Epithelial cell of prostate (primary cell): ENCODE data around the gene KCNH4.

ENCODE experiments used
- DNase-seq: peaks from one replicate; pipeline ENCODE4 v3.0.0-alpha.2; 2011; ENCODE audit warnings: low read depth, low spot score
- H3K27ac ChIP-seq: fragments of 450-650 bp; 2 replicates; pipeline ENCODE4 v1.5.1; 2017; ENCODE audit warnings: mild to moderate bottlenecking

The KCNH4 gene

DNA sequence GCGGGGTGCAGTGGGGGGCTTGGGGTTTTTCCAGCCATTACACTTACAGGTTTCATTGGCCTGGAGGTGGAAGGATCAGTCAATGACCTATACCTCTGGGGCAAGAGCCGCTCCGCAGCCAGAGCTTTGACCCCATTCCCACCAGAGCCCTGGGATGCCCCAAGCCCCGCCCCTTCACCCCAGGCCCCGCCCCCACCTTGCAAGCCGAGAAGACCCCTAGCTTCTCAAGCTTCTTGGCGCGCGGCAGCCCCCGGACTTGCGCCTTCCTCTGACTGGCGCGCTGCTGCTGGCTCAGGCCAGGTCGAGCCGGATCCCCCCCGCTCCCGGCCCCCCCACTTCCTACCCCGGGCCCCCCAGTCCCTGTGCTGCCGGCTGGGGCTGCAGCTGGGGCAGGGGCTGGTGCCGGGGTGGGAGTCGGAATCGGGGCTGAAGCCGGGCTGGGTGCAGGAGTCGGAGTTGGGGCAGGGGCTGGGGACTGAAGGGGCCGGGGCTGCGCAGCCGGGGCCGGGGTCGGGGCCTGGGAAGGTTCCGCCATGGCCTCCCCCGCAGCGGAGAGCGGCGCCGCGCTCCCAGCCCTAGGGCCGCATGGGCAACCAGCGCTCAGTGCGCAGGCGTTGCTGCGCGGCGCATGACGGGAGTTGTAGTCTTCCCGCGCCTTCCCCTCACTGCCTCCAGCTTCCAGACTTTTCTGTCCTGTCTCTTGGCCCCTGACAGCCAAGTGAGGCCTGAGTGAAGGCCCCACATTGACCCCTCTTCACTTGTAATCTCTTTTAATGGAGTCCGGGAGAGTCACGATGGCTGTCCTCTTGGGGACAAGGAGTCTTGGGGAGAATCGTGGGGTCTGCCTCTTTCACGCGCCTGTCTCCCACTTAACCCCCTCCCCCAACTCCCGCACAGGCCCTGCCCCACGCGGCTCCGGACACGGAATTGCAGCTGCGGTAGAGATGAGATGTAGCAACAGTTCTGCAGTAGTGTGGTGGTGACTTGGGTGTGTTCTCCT, 59.9 kb downstream of the KCNH4 start, which contains the start of gene KAT2A:
TSS of gene KAT2A (minus strand) at position 598 of the 1,000 bp plus-strand sequence. CDS start at position 535, 63 bp downstream.
- DNase-seq, result no peak
- H3K27ac ChIP-seq, result no peak within 1 kb of the TSS

DNA sequence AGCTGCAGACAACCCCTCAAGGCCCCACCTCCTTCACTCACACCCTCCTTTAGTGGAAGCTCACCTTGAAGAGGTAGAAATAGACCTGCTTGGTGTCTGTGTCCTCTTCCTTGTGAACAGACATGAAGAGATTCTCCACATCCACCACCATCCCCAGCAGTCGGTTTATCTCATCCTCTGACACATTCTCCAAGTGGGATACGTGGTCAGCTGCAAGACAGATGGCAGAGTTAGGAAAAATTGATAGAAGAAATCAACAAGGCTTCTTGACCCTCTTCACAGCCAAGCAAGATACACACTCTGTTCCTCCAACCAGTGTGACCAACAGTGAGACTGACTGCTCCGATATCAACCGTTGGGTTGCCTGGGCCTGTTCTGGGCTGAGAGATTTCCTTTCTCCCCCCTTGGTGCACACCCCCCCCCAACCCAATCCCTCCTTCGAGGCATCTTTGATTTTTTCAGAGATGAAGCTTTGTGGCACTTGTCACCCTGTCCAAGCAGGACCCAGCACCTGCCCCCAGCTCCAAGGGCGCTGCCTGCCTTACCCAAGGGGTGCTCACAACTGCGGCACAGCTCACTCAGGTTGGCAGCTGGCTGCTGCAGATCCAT, 60.7 kb downstream of the KCNH4 start:
- no peak overlapping the region for H3K27ac ChIP-seq
- no peak for DNase-seq

DNA sequence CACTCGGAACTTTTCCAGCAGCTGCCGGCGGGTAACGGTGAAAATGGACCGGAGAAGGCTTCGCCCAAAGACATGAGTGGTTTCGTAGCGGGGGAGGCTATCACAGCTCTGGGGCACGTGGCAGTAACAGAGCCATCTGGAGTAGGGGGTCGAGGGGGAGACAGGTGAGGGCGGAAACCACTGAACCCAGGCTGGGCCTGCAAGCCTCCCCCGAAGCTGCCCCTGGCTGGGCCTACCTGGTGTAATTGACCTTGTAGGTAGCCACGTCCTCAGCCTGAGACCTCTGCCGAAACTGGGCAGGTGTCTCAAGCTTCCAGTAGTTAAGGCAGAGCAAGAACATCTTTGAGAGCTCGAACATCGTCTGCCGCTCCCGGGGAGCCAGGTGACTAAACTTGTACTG, 61.6 kb downstream of the KCNH4 start:
- DNase-seq, result no peak
- H3K27ac ChIP-seq, result no peak overlapping the region

DNA sequence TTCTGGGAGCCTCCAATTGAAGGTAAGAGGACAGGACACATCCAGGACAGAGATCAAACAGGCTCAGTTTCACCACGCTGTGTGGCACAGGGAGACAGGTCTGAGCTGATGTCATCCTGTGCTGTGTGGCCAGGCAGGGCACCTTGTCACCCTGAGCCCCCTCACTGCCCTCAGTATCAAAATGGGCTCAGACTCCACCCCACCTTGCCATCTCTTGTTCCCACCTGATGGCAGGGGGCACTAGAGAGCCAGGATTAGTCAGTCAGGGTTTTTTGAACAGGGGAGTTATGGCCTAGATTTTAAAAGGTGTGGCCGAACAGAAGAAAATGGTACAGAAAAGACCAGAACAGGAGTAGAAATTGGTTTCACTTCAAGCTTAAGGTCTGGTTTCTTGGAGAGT, 62.4 kb downstream of the KCNH4 start:
- H3K27ac ChIP-seq, result no peak overlapping the region
- no peak for DNase-seq

DNA sequence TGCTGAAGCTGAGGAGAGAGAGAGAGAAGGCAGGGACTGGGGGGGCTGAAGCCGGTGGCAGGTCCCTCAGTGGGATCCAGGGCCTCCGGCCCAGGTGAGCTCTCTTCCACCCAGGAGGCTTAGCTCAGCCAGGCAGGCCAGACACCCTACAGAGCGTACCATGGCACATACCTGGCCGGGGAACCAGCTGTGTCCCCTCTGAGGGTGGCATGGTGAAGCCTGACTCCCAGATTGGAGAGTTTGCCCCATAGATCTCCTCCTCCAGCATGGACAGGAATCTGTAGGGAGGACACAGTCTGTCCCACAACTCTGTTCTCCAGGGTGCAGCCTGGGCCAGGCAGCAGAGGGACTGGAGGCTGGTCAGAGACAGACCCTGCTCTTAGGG, 62.8 kb downstream of the KCNH4 start:
- H3K27ac ChIP-seq, result no peak overlapping the region
- DNase-seq, result no peak

DNA sequence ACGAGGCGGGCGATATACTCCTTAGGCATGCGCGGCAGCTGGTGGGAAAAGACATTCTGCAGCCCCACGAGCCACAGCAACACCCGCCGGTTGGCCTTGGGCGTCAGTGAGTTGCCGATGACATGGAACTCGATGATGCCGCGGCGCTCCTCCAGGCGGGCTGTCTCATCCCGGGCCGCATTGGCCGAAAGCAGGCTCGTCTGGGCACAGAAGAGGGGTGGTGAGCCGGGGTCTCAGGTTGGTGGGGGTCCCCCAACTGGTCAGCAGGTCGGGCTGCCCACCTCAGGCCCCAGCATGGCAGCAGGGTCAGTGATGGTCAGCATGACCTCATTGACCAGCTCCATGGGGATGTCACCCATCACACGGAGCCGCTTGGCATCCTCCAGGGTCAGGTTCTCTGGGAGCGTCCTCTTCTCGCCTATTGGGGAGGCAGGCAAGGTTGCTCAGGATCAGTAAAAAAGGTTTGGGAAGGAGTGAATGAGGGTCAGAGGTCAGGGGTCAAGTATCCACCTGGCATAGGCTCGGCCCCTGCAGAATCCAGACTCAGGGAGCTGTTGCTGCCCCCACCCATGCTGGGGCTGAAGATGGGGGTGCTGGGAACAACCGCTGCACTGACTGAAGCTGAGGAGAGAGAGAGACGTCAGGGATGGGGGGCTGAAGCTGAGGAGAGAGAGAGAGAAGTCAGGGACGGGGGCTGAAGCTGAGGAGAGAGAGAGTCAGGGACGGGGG, 63.4 kb downstream of the KCNH4 start:
- no peak for DNase-seq
- no peak overlapping the region for H3K27ac ChIP-seq

DNA sequence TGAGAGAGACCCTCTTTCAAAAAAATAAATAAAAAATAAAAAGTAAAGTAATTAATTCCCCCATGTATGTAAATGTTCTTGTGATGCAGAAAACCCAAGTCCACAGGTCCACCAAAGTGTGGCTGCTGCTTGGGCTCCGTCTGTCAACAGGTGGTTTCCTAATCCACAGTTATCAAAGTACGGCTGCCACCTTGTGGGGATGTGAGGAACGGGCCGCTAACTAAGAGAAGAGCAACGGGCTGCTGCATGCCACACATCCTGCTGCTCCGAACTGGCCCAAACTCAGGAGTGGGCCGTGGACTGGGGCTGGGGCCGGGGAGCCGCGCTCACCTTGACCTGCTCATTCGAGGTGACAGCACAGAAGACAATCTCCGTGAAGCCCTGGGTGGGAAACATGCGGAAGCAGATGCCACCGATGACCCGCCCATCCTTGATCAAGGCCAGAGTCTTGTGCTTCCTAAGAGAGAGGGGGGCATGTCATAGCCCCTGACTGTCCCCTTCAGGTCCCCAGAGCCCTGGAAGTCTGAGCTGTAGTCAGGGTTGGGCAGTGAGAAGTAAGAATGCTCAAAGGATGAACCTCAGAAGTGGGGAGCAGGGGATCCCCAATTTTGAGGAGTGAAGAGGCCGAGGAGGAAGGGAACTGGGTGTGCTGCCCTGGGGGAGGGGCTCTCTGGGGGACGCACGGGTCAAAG, 64.1 kb downstream of the KCNH4 start:
- no peak for DNase-seq
- H3K27ac ChIP-seq, result no peak overlapping the region

DNA sequence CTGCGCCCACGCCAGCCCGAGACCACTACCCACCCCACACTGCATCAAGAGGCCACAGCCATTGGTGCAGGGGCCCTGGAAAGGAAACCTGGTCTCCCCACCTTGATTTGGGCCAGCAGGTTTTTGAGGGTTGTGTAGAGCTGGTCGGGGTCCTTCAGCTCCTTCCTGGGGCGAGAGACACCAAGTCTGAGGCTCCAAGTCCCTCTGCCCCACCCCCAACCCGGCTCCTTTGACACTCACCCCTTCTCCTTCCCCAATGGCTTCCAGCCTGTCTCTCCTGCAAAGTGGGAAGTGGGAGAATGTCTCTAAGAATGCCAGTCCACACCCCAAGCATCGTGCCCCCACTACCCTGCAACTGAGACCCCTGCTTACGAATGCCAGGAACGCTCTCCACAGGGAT, 66.8 kb downstream of the KCNH4 start:
- no peak for DNase-seq
- H3K27ac ChIP-seq, result no peak overlapping the region

DNA sequence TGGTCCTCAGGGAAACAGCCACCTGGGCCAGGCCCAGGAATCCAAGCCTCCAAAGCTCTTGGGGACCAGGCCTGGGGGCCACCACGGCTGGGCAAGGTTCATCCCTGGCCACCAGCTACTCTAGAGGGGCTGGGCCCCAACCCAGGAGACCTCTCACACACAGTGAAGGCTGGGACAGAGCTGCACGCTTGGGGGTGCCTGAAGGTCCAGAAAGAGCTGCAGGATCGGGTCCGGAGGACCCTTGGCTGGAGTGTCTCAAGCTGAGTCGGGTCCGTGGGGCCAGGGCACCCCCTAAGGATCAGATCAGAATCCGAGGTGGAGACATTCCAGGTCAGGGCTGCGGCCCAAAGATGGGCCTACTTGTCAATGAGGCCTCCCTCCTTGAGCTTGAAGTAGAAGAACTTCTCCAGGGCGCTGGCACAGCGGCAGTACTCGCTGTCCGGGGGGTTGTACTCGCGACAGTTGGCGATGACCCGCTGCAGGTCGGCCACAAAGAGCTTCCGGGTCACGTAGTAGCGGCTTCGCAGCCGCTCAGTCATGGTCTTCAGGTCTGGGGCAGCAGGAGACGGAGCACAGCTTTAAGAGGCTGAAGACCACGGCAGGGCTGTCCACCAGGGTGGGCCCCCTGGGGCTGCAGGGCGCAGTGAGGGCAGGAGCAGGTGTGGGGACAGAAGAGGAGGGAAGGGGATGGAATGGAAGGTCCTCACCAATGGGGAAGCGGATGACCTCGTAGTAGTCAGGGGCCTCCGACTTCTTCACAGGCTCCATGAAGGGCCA, 67.5 kb downstream of the KCNH4 start:
- DNase-seq, result no peak
- H3K27ac ChIP-seq, result peak overlapping the region; percentile 64

DNA sequence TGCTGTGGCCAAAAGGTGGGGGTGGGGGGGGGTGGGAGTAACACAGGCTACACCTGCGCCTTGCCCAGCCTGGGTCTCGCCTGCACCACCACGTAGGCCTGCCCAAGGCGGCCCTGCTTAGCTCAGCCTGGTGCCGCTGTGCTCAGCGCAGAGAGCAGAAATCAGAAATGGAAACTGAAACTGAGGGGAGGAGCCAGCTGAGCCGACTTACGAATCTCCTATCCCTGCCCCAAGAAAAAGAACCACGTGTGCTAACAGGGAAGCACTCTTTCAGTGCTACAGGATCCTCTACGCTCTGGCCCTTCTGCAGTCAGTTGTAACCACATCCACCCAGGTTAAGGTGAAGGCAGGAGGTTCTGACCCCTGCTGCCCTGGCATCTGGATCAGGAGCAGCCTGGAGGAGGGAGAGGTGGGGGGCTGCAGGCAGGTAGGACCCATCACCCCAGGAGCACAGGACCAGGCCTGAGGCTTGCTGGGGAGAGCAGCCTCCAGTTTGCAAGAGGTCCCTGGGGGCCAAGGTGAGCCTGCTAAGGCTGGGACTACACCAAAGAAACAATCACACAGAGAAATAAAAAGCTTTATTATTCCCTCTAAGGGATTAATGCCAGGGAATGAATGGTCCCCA, 68.3 kb downstream of the KCNH4 start, which contains the start of gene DHX58:
TSS of gene DHX58 (minus strand) at position 163 of the 625 bp plus-strand sequence. CDS start 822 bp downstream, outside the sequence.
- H3K27ac ChIP-seq, result peak within 1 kb of the TSS; percentile 64

DNA sequence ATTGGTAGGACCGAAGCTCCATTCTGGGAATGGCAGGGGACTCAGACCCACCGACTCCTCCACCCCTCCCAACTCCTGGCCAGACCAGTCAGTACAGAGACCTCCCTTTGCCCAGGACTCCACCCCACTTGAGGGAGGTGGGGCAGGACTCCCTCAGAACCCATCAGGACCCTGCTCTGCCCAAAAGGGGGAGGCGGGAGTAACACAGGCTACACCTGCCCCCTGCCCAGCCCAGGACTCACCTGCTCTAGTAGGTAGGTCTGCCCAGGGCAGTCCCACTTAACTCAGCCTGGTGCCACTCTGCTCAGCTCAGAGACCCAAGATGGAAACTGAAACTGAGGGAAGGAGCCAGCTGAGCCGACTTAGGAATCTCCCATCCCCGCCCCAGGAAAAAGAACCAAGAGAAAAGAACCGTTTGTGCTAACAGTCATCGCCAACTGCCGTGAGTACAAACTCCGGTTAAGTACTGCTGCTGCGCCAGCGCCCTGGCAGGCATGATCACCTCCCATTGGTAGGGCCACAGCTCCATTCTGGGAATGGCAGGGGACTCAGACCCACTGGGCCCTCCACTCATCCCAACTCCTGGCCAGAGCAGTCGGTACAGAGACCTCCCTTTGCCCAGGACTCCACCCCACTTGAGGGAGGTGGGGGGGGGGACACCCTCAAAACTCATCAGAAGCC, 68.9 kb downstream of the KCNH4 start:
- DNase-seq, result no peak

More for the DNA sequence above, 68.3 kb downstream of the KCNH4 start, which contains the start of gene DHX58:
- peak; percentile 54 for DNase-seq

DNA sequence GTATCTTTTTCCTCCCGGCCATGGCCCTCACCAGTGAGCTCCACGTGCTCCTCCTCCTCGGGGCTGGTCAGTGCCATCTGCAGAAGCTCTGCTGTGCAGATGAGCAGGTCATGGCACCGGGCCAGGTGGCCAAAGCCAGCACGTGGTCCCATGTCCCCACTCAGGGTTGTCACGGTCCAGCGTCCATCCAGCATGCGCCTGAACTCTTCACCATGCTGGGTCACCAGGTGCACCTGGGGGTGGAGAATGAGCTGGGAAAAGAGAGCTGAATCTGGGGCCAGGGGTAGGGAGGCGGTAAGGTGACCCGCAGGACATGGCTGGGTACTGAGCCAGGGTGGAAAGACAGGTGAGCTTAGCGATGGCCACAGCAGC, 69.7 kb downstream of the KCNH4 start:
- no peak overlapping the region for H3K27ac ChIP-seq
- no peak for DNase-seq

More for the DNA sequence above, 68.9 kb downstream of the KCNH4 start:
- peak overlapping the region; percentile 64 for H3K27ac ChIP-seq

DNA sequence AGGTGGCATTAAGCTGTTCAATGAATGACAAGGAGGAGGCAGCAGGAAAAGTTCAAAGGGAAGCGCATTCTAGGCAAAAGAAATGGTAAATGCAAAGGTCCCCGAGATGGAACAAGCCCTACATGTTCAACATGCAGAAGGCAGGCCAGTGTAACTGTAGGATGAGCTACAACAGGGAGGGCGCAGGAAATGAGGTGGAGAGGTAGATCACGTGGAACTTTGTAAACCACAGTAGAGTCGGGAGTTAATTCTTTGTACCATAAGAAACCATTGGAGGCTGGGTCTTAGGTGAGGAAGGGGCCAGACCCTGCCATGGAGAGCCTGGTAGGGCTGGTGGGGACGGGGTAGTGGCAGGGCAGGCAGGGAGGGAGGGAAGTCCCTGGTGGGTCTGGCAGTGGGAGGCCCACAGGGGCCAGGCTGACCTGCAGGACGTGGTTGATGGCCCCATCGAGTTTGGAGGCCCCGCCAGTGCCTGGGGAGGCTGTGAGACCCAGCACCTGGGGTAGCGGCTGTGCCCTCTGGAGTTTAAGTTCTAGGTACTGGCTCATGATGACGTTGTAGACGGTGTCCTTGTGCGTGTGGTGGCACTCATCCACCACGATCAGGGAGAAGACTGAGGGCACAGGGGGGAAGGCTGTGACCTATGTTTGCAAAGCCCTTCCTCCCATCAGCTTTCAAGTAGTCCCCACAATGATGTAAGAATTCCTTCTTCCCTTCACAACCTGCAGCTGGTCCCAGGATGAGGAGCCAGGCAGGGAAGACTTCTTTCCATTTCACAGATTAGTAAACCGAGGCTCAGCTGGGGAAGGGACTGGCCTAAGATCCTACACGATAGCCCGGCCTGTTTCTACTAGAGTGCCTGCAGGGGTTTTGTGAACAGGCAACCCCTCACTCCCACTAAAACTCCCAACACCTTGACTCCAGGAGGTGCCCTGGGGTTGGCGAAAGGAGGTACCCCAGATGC, 70.4 kb downstream of the KCNH4 start:
- DNase-seq, result no peak
- H3K27ac ChIP-seq, result no peak overlapping the region

DNA sequence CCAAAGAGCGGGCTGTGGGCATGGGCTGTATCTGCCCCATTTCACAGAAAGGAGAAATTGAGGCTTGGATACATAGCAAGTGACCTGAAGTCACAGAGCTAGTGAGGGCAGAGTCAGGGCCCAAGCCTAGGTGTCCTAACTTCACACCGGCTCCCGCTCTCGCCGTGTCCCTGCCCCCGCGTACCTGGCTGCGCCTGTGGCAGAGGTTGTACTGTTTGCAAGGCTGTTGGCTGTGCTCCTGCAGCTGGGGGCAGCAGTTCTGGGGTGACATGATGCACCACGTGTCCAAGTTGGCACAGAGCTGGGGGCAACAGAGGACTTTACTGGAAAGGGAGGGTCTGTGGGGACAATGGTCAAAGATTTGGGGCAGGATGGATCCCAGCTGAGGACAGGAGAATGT, 71.9 kb downstream of the KCNH4 start:
- no peak for DNase-seq
- no peak overlapping the region for H3K27ac ChIP-seq

DNA sequence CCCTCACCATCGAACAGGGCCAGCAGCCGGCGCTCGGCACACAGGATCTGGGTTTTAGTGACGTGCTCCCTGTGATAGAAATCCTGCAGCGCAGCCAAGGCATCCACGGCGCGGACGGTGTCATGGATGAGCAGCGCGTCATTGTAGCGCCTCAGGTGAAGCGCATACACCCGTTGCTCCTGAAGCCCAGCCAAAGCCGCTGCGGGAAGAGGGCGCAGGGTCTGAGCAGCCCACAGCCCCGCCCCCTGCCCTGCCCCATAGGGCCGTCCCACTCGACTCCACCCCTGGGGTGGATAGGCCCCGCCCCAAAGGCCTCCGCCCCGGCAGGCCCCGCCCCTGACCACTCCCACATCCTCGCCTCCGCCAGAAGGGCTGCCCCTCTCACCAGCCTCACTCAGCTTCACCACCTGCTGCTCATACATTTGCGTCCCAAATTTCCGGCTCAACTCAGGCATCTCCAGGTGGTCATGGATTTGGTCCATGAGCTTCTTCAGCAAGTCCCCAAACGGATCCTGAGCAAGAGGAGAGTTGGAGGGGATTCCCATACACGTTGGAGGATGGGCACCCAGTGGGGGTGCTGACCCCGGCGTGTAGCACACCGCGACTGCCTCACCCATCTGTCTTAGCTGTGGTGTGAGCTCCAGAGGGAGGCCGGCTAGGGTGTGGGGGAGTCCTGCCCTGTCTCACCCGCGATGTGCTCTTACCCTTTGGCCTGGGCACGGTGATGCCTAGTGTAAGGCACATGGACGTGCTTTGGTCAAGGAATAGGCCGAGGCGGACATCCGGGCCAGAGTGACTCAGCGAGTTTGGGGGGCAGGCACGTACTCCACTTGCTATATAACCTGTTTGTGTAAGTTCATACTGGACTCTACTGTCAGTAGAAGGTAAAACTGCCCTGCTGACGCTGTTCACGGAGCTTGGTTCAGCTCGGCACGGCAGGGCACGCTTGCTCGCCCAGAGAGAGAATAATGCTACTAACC, 73.1 kb downstream of the KCNH4 start:
- DNase-seq, result no peak
- H3K27ac ChIP-seq, result no peak overlapping the region

DNA sequence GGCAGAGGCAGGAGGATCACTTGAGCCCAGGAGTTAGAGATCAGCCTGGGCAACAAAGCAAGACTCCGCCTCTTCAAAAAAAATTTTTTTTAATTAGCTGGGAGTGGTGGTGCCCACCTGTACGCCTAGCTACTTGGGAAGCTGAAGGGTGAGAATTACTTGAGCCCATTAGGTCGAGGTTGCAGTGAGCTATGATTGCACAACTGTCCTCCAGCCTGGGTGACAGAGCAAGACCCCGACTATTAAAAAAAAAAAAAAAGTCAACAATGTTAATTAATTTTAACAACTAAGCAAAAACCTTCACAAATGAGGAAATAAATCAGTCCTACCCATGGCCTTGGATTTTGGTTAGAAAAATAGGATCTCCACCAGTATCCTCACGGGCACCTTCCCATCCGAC, 73.8 kb downstream of the KCNH4 start:
- no peak for DNase-seq
- no peak overlapping the region for H3K27ac ChIP-seq
